ENCODE results near the gene GNGT2. TPM values are rescaled to one million over a fixed set of nuclear protein-coding genes. Genes with fewer than 3 reads are reported as not detected.
A peak's percentile ranks its signal among the peaks of the same experiment; 100 is the strongest.

GNGT2 gene
- total and polyA plus RNA-seq, 4 donors, result 1.8 to 12.3 (median 7.3) TPM

- peaks cover 0 to 18% (median 0%) of the 10 kb centered on the region in 4 donors for H3K36me3 ChIP-seq (ENCODE audit: control insufficient read depth in 4 of 4, insufficient read depth in 4 of 4, low read length in 4 of 4)
- no peaks in the 10 kb centered on the region for H3K9me3 ChIP-seq (ENCODE audit: control insufficient read depth in 4 of 4, insufficient read depth in 3 of 4, low read length in 3 of 4)
- TF ChIP-seq CTCF (IDR thresholded peaks at IDR 0.05; ENCODE audit: control extremely low read depth, extremely low read depth), result no peak
- ATAC-seq (ENCODE audit: insufficient read depth, low FRiP score) (no peak), DNase-seq (no peak)
- H3K27me3 ChIP-seq (ENCODE audit: control insufficient read depth in 3 of 3, insufficient read depth in 3 of 3, low read length in 2 of 3), result peaks cover 0 to 22% (median 15%) of the 10 kb centered on the region in 3 donors
- H3K4me3 ChIP-seq, result no peak overlapping the region
- H3K9ac ChIP-seq (ENCODE audit: insufficient read depth in 1 of 2, low read length in 2 of 2), result no peak overlapping the region
- 76 to 80% methylated on average over 13 to 15 of the region's 15 CpGs for WGBS, 2 donors
- H3K4me1 ChIP-seq (ENCODE audit: control insufficient read depth in 5 of 5, insufficient read depth in 5 of 5, low read length in 5 of 5), result peaks cover 0 to 30% (median 0%) of the 10 kb centered on the region in 5 donors
- no peak overlapping the region for H3K27ac ChIP-seq (ENCODE audit: low read depth in 1 of 2, low read length in 1 of 2)
Observed at GRCh38 chr17:49219987-49220386, 9.6 kb upstream of the GNGT2 start.

DNA sequence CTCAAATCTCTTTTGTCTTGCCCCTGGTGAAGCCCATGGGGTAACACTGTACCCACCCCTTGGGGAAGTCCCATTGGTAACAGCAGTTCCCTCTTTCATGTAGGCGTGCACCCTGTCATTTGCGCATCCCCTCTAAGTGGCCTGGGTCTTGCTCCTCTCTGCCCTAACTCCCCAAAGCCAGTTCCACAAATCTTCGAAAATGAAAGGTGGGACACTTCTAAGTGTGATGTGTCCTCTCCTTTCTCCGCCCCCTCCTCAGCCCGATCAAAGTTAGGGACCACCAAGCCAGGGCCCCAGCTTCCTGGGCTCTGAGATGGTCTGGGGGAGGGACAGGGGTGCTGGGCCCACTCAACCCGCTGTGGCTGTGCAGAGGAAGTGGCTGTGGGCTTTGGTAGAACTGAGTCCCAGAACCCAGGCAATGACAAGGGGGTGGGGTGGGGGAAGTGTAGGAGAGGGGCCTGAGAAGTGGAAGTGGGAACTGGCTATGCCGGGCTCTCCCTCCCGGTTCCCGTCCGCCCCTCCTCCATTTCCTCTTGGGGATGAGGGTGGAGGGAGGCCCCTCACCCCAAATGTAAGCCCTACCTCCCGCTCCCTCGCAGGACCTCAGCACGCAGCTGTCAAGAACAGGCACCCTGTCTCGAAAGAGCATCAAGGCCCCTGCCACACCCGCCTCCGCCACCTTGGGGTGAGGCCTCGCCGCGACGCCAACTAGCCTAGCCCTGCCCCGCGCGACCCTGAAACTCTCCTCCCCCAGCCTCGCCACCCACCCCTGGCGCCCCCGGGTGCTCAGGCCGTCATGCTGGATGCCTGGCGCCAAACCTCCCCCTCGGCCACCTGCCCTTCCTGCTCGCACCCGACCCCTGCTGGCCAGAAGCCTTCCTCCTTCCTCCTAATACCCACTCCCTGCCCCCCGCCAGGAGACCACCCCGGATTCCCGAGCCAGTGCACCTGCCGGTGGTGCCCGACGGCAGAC, 8.9 kb upstream of the GNGT2 start:
- no peaks in the 10 kb centered on the region for H3K9me3 ChIP-seq (ENCODE audit: control insufficient read depth in 4 of 4, insufficient read depth in 3 of 4, low read length in 3 of 4)
- ATAC-seq (ENCODE audit: insufficient read depth, low FRiP score) (peak; percentile 36), DNase-seq (no peak)
- H3K4me3 ChIP-seq, result no peak overlapping the region
- peaks cover 0 to 18% (median 0%) of the 10 kb centered on the region in 4 donors for H3K36me3 ChIP-seq (ENCODE audit: control insufficient read depth in 4 of 4, insufficient read depth in 4 of 4, low read length in 4 of 4)
- peak overlapping the region in 1 of 2 donors; percentile 71 for H3K27ac ChIP-seq (ENCODE audit: low read depth in 1 of 2, low read length in 1 of 2)
- H3K4me1 ChIP-seq (ENCODE audit: control insufficient read depth in 5 of 5, insufficient read depth in 5 of 5, low read length in 5 of 5), result peaks cover 0 to 24% (median 0%) of the 10 kb centered on the region in 5 donors
- TF ChIP-seq CTCF (IDR thresholded peaks at IDR 0.05; ENCODE audit: control extremely low read depth, extremely low read depth), result no peak
- 43 to 46% methylated on average over 35 to 37 of the region's 37 CpGs for WGBS, 2 donors
- H3K9ac ChIP-seq (ENCODE audit: insufficient read depth in 1 of 2, low read length in 2 of 2), result no peak overlapping the region
- peaks cover 0 to 15% (median 11%) of the 10 kb centered on the region in 3 donors for H3K27me3 ChIP-seq (ENCODE audit: control insufficient read depth in 3 of 3, insufficient read depth in 3 of 3, low read length in 2 of 3)

DNA sequence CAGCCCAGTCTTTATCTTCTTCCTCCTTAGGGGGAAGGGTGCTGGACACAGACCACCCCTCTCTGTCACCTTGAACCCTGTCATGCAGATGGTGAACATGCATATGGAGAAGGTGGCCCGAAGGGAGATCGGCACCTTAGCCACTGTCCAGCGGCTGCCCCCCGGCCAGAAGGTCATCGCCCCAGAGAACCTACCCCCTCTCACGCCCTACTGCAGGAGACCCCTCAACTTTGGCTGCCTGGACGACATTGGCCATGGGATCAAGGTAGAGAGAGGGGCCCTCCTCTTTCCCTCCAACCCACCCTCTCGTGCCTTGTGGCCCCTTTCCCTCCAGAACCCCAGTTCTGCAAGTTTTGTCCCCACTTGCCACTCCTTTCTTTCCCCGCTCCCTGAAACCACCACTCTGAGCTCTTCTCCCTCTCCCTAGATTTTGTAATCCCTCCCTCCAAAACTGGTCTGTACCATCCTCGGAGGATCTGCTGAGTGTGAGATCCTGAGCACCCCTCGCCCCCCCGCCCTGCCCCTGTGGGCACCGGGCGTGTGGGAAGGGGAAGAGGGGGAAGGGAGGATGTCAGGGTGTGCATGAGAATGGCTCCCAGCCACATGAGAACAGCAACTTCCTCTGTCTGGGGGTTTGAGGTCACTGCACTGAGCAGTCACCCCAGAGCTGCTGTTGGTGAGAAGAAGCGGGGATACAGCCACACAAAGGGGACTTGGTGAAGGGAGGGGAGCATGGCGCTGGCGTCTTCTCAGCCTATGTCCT, 7.5 kb upstream of the GNGT2 start:
- Histone ChIP-seq H3K4me1 (ENCODE audit: control insufficient read depth in 5 of 5, insufficient read depth in 5 of 5, low read length in 5 of 5) (peaks cover 0 to 21% (median 0%) of the 10 kb centered on the region in 5 donors), H3K9me3 (ENCODE audit: control insufficient read depth in 4 of 4, insufficient read depth in 3 of 4, low read length in 3 of 4) (no peaks in the 10 kb centered on the region), H3K27ac (ENCODE audit: low read depth in 1 of 2, low read length in 1 of 2) (peak overlapping the region in 1 of 2 donors; percentile 27), H3K4me3 (no peak overlapping the region), H3K36me3 (ENCODE audit: control insufficient read depth in 4 of 4, insufficient read depth in 4 of 4, low read length in 4 of 4) (peaks cover 0 to 18% (median 0%) of the 10 kb centered on the region in 4 donors), H3K9ac (ENCODE audit: insufficient read depth in 1 of 2, low read length in 2 of 2) (no peak overlapping the region), H3K27me3 (ENCODE audit: control insufficient read depth in 3 of 3, insufficient read depth in 3 of 3, low read length in 2 of 3) (peaks cover 0 to under 1% (median 0%) of the 10 kb centered on the region in 3 donors)
- ATAC-seq (ENCODE audit: insufficient read depth, low FRiP score) (peak; percentile 71), DNase-seq (peak in 1 of 3 donors; percentile 25)
- 45 to 57% methylated on average over 17 of the region's 17 CpGs for WGBS, 2 donors
- no peak for TF ChIP-seq CTCF (IDR thresholded peaks at IDR 0.05; ENCODE audit: control extremely low read depth, extremely low read depth)
